Lung (tissue), 16 donors: ENCODE data around the gene PRSS37. TPM values are rescaled to one million over a fixed set of nuclear protein-coding genes. Genes with fewer than 3 reads are reported as not detected.

Experiments
- ATAC-seq: fragments of 200-7000 bp; cut with Tn5 transposase; one replicate; pipeline ENCODE4 v1.9.1; 2020; ENCODE audit warnings: moderate number of reproducible peaks; ENCODE audit not compliant: insufficient read depth, low FRiP score
- DNase-seq, 3 donors: peaks; one replicate each; pipeline ENCODE4 v3.0.0-alpha.2; 2013 to 2017
- H3K27ac ChIP-seq, 2 donors: one replicate each; pipeline ENCODE4 v1.5.1; 2013; ENCODE audit warnings: mild to moderate bottlenecking in 2 of 2, moderate library complexity in 2 of 2, control low read depth in 1 of 2, inconsistent platforms in 1 of 2, low read depth in 1 of 2, low read length in 1 of 2
- H3K27me3 ChIP-seq, 3 donors: one replicate each; pipeline ENCODE4 v1.5.1; 2013; ENCODE audit warnings: low read length in 2 of 3; ENCODE audit not compliant: control insufficient read depth in 3 of 3, insufficient read depth in 3 of 3
- H3K36me3 ChIP-seq, 4 donors: one replicate each; pipeline ENCODE4 v1.5.1; 2013; ENCODE audit warnings: low read length in 4 of 4, mild to moderate bottlenecking in 1 of 4, moderate library complexity in 1 of 4; ENCODE audit not compliant: control insufficient read depth in 4 of 4, insufficient read depth in 4 of 4
- H3K4me1 ChIP-seq, 5 donors: one replicate each; pipeline ENCODE4 v1.5.1; 2013; ENCODE audit warnings: low read length in 5 of 5, mild to moderate bottlenecking in 2 of 5, moderate library complexity in 1 of 5; ENCODE audit not compliant: control insufficient read depth in 5 of 5, insufficient read depth in 5 of 5
- H3K4me3 ChIP-seq: one replicate; pipeline ENCODE4 v1.5.1; 2013; ENCODE audit warnings: mild to moderate bottlenecking, control low read depth, moderate library complexity
- H3K9ac ChIP-seq, 2 donors: one replicate each; pipeline ENCODE4 v1.5.1; 2013; ENCODE audit warnings: low read length in 2 of 2, control low read depth in 1 of 2; ENCODE audit not compliant: insufficient read depth in 1 of 2
- H3K9me3 ChIP-seq, 4 donors: one replicate each; pipeline ENCODE4 v1.5.1; 2013; ENCODE audit warnings: low read length in 3 of 4, mild to moderate bottlenecking in 1 of 4, moderate library complexity in 1 of 4; ENCODE audit not compliant: control insufficient read depth in 4 of 4, insufficient read depth in 3 of 4
- CTCF ChIP-seq: IDR thresholded peaks from 2 replicates; pipeline ENCODE4 v1.5.1; 2012; ENCODE audit warnings: mild to moderate bottlenecking; ENCODE audit errors: control extremely low read depth, extremely low read depth
- WGBS, 2 donors: extraction: QIAGEN DNeasy Blood & Tissue Kit; methylation state at CpG; one replicate each; pipeline ENCODE4 v1.1.7; 2013; 5-methylcytosine and 5-hydroxymethylcytosine counted together
- long read RNA-seq, 5 donors: transcript quantifications; one replicate each; lab custom pipeline, GENCODE V29; 2026
- polyA plus RNA-seq, 2 donors: library from polyadenylated mRNA; stranded (reverse); fragments of 200-250 nt; gene quantifications; one replicate each; pipeline ENCODE4 v1.2.1, GENCODE V29; 2013
- total RNA-seq, 2 donors: library from RNA; depleted of rRNA in 1 of 2; stranded (reverse); fragments of >200 nt in 1 of 2; gene quantifications; one replicate each; pipeline ENCODE4 v1.2.1, GENCODE V29; 2014 to 2021
- donor health status: control.
- donor health status: control.
- donor health status: Bipolar disorder and iron deficiency.
- donor health status: healthy.
- donor health status: DM: yes; HTN: yes; CAD: no.

PRSS37 gene
- total RNA-seq: not detected
- polyA plus RNA-seq: not detected
- long read RNA-seq, donor 1: 0 reads
- long read RNA-seq, donor 2: 0 reads
- long read RNA-seq, donor 3: 0 reads
- long read RNA-seq, donor 4: 0 reads
- long read RNA-seq, donor 5: 0 reads

GRCh38 chr7:141841385-141841784, at the start of gene PRSS37:
Gene PRSS37 (minus strand): TSS chr7:141841485. CDS start chr7:141841049, 436 bp downstream.
- H3K9me3 ChIP-seq: peaks cover 0 to 2% (median 0%) of the 10 kb centered on the region in 4 donors
- no peak within 1 kb of the TSS for H3K9ac ChIP-seq
- H3K4me1 ChIP-seq: no peaks in the 10 kb centered on the region
- no peak for ATAC-seq
- no peaks in the 10 kb centered on the region for H3K36me3 ChIP-seq
- DNase-seq: no peak
- H3K27ac ChIP-seq: no peak within 1 kb of the TSS
- no peak for TF ChIP-seq CTCF
- H3K4me3 ChIP-seq: no peak within 1 kb of the TSS
- H3K27me3 ChIP-seq: no peaks in the 10 kb centered on the region

- no peak for ATAC-seq
- TF ChIP-seq CTCF: no peak
- Histone ChIP-seq H3K4me3 (no peak overlapping the region), H3K9me3 (no peaks in the 10 kb centered on the region), H3K27me3 (no peaks in the 10 kb centered on the region), H3K4me1 (no peaks in the 10 kb centered on the region), H3K9ac (no peak overlapping the region), H3K27ac (no peak overlapping the region), H3K36me3 (no peaks in the 10 kb centered on the region)
- 38 to 84% methylated on average over 1 of the region's 1 CpG for WGBS, 2 donors
- DNase-seq: no peak
Measured at GRCh38 chr7:141889321-141889720, 48.0 kb upstream of the PRSS37 start.

GRCh38 chr7:141884539-141885225, 43.4 kb upstream of the PRSS37 start:
- H3K9ac ChIP-seq: no peak overlapping the region
- no peaks in the 10 kb centered on the region for H3K27me3 ChIP-seq
- H3K9me3 ChIP-seq: peaks cover 0 to 5% (median 0%) of the 10 kb centered on the region in 4 donors
- WGBS, 2 donors: 68 to 72% methylated on average over 5 of the region's 5 CpGs
- no peak overlapping the region for H3K4me3 ChIP-seq
- DNase-seq: no peak
- TF ChIP-seq CTCF: no peak
- H3K36me3 ChIP-seq: no peaks in the 10 kb centered on the region
- H3K27ac ChIP-seq: no peak overlapping the region
- no peak for ATAC-seq
- H3K4me1 ChIP-seq: no peaks in the 10 kb centered on the region

- Histone ChIP-seq H3K36me3 (no peaks in the 10 kb centered on the region), H3K27ac (no peak overlapping the region), H3K9me3 (peaks cover 0 to 11% (median 0%) of the 10 kb centered on the region in 4 donors), H3K4me1 (no peaks in the 10 kb centered on the region), H3K4me3 (no peak overlapping the region), H3K27me3 (no peaks in the 10 kb centered on the region), H3K9ac (no peak overlapping the region)
- no peak for TF ChIP-seq CTCF
- 64 to 70% methylated on average over 5 of the region's 5 CpGs for WGBS, 2 donors
- no peak for ATAC-seq
- DNase-seq: no peak
Measured at GRCh38 chr7:141880960-141881359, 39.7 kb upstream of the PRSS37 start.
